ENCODE data around the gene TUBB3. TPM values are rescaled to one million over a fixed set of nuclear protein-coding genes. Genes with fewer than 3 reads are reported as not detected.

TUBB3 gene
- total RNA-seq, 1 experiment from 2014 or later = 79.6 TPM

GRCh38 chr16:89905511-89906139 is 17.5 kb upstream of the TUBB3 start:
- DNase-seq = peak in 1 of 2 experiments; percentile 34
- Histone ChIP-seq H3K4me1 (replicated peaks; ENCODE audit: insufficient read depth) (0 out of 2 replicates have a peak, but pooled peaks cover 11% of the 10 kb centered on the region), H3K9me2 (ENCODE audit: insufficient read depth) (no peaks in the 10 kb centered on the region), H3K27me3 (ENCODE audit: insufficient read depth, low read depth) (no peaks in the 10 kb centered on the region), H2AFZ (no peak overlapping the region), H3F3A (ENCODE audit: insufficient read depth, low read depth) (peaks cover 12% of the 10 kb centered on the region; the same call in 1 of the 2 replicates), H3K9me3 (ENCODE audit: insufficient read depth, low read depth) (no peaks in the 10 kb centered on the region), H3K27ac (no peak overlapping the region), H3K79me2 (ENCODE audit: low read depth) (no peaks in the 10 kb centered on the region), H3K4me2 (no peak overlapping the region), H3K4me3 (no peak overlapping the region), H4K20me1 (ENCODE audit: insufficient read depth) (no peaks in the 10 kb centered on the region; the same call in 1 of the 2 replicates), H3K36me3 (ENCODE audit: low read depth) (peaks cover 5% of the 10 kb centered on the region; the same call in 1 of the 2 replicates)
- intact Hi-C loops (cut with micrococcal nuclease; ENCODE audit: unreplicated experiment) = no loop called here
- ChIA-PET POLR2A (ENCODE audit: unreplicated experiment) (interaction anchor here (0.5 kb wide), 1 partner anchor 30 kb away, joined by 5 read pairs; no protein-coding TSS in a partner anchor), CTCF (no interaction called here)
- no TSS peak for BruUV-seq (replicated peaks)
- no peak for TF ChIP-seq EZH2 (IDR thresholded peaks at IDR 0.05; ENCODE audit: low read depth)
- no peak for TF ChIP-seq CTCF (conservative IDR thresholded peaks at IDR 0.05)

GRCh38 chr16:89906140-89907025 is 16.8 kb upstream of the TUBB3 start:
- Histone ChIP-seq H3F3A (ENCODE audit: insufficient read depth, low read depth) (peaks cover 12% of the 10 kb centered on the region; the same call in 1 of the 2 replicates), H3K9me2 (ENCODE audit: insufficient read depth) (no peaks in the 10 kb centered on the region), H3K27me3 (ENCODE audit: insufficient read depth, low read depth) (no peaks in the 10 kb centered on the region), H3K36me3 (ENCODE audit: low read depth) (peaks cover 6% of the 10 kb centered on the region; the same call in 1 of the 2 replicates), H3K79me2 (ENCODE audit: low read depth) (no peaks in the 10 kb centered on the region), H2AFZ (no peak overlapping the region), H3K4me2 (no peak overlapping the region), H4K20me1 (ENCODE audit: insufficient read depth) (no peaks in the 10 kb centered on the region; the same call in 1 of the 2 replicates), H3K4me3 (no peak overlapping the region), H3K4me1 (replicated peaks; ENCODE audit: insufficient read depth) (0 out of 2 replicates have a peak, but pooled peaks cover 11% of the 10 kb centered on the region), H3K27ac (no peak overlapping the region), H3K9me3 (ENCODE audit: insufficient read depth, low read depth) (no peaks in the 10 kb centered on the region)
- no TSS peak for BruUV-seq (replicated peaks)
- ChIA-PET POLR2A (ENCODE audit: unreplicated experiment) (interaction anchor here (0.7 to 0.9 kb wide), 3 partner anchors 15 to 1060 kb away, joined by 3 to 11 read pairs (median 7); no protein-coding TSS in a partner anchor), CTCF (no interaction called here)
- TF ChIP-seq EZH2 (IDR thresholded peaks at IDR 0.05; ENCODE audit: low read depth) = no peak
- TF ChIP-seq CTCF (conservative IDR thresholded peaks at IDR 0.05) = no peak
- intact Hi-C loops (cut with micrococcal nuclease; ENCODE audit: unreplicated experiment) = no loop called here
- no peak for DNase-seq

GRCh38 chr16:89907055-89907814 is 15.9 kb upstream of the TUBB3 start:
- BruUV-seq (replicated peaks) = no TSS peak
- no peak for DNase-seq
- 0 out of 2 replicates have a peak, but pooled peaks cover 11% of the 10 kb centered on the region for H3K4me1 ChIP-seq (replicated peaks; ENCODE audit: insufficient read depth)
- H3K27ac ChIP-seq = no peak overlapping the region
- H3F3A ChIP-seq (ENCODE audit: insufficient read depth, low read depth) = peaks cover 14% of the 10 kb centered on the region; the same call in 1 of the 2 replicates
- H3K79me2 ChIP-seq (ENCODE audit: low read depth) = no peaks in the 10 kb centered on the region
- H3K36me3 ChIP-seq (ENCODE audit: low read depth) = peaks cover 6% of the 10 kb centered on the region; the same call in 1 of the 2 replicates
- CTCF ChIA-PET = interaction anchor here (0.6 kb wide), 1 partner anchor 85 kb away, joined by 3 read pairs; no protein-coding TSS in a partner anchor
- POLR2A ChIA-PET (ENCODE audit: unreplicated experiment) = interaction anchor here (0.6 to 0.9 kb wide), 5 partner anchors 15 to 1061 kb away, joined by 3 to 15 read pairs (median 7); no protein-coding TSS in a partner anchor
- TF ChIP-seq CTCF (conservative IDR thresholded peaks at IDR 0.05) (no peak), EZH2 (IDR thresholded peaks at IDR 0.05; ENCODE audit: low read depth) (no peak)
- H3K9me3 ChIP-seq (ENCODE audit: insufficient read depth, low read depth) = no peaks in the 10 kb centered on the region
- no peaks in the 10 kb centered on the region for H3K9me2 ChIP-seq (ENCODE audit: insufficient read depth)
- H3K4me2 ChIP-seq = no peak overlapping the region
- H2AFZ ChIP-seq = no peak overlapping the region
- no peak overlapping the region for H3K4me3 ChIP-seq
- intact Hi-C loops (cut with micrococcal nuclease; ENCODE audit: unreplicated experiment) = no loop called here
- H4K20me1 ChIP-seq (ENCODE audit: insufficient read depth) = no peaks in the 10 kb centered on the region; the same call in 1 of the 2 replicates
- H3K27me3 ChIP-seq (ENCODE audit: insufficient read depth, low read depth) = no peaks in the 10 kb centered on the region

All from PC-9 (cell line).